ENCODE measurements around the gene MTURN. TPM values are rescaled to one million over a fixed set of nuclear protein-coding genes. Genes with fewer than 3 reads are reported as not detected.

The MTURN gene
- total RNA-seq, 1 donor from 2014 or later, result 18.0 TPM

DNA sequence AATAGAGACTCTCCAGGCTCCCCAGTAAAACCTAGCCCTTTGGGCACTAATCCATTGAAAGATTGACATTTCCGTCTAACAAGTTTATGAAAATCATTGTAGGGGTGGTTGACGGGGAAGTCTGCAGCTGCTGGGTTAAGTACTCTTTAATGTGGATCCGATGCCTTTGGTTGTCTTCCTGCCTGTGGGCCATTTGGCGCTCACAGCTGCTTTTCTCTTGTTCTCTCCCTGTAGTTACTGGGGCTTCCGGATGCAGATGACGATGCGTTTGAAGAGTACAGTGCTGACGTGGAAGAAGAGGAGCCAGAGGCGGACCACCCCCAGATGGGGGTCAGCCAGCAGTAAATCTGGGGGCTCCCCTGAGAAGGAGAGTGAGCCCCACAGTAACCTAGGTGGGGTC is 22.4 kb downstream of the MTURN start:
- H3K36me3 Mint-ChIP-seq, result peaks cover 1% of the 10 kb centered on the region
- Histone ChIP-seq H3K27me3 (no peaks in the 10 kb centered on the region), H3F3A (ENCODE audit: low read depth) (peaks cover 7% of the 10 kb centered on the region), H2AFZ (replicated peaks) (no peak overlapping the region), H3K36me3 (no peaks in the 10 kb centered on the region), H3K4me2 (no peak overlapping the region), H4K20me1 (ENCODE audit: low read depth) (peaks cover 11% of the 10 kb centered on the region), H3K27ac (no peak overlapping the region), H3K9me3 (ENCODE audit: low read depth) (no peaks in the 10 kb centered on the region), H3K4me3 (no peak overlapping the region), H3K9ac (no peak overlapping the region), H3K4me1 (peaks cover 12% of the 10 kb centered on the region), H3K79me2 (ENCODE audit: low read depth) (no peaks in the 10 kb centered on the region)
- H3K27ac Mint-ChIP-seq, result peak overlapping the region; percentile 62
- peaks cover 46% of the 10 kb centered on the region for H3K4me1 Mint-ChIP-seq
- DNase-seq (ENCODE audit: low spot score), result no peak
- H3K4me3 Mint-ChIP-seq, result no peak overlapping the region
- TF ChIP-seq, protein P1, sequence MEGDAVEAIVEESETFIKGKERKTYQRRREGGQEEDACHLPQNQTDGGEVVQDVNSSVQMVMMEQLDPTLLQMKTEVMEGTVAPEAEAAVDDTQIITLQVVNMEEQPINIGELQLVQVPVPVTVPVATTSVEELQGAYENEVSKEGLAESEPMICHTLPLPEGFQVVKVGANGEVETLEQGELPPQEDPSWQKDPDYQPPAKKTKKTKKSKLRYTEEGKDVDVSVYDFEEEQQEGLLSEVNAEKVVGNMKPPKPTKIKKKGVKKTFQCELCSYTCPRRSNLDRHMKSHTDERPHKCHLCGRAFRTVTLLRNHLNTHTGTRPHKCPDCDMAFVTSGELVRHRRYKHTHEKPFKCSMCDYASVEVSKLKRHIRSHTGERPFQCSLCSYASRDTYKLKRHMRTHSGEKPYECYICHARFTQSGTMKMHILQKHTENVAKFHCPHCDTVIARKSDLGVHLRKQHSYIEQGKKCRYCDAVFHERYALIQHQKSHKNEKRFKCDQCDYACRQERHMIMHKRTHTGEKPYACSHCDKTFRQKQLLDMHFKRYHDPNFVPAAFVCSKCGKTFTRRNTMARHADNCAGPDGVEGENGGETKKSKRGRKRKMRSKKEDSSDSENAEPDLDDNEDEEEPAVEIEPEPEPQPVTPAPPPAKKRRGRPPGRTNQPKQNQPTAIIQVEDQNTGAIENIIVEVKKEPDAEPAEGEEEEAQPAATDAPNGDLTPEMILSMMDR (IDR thresholded peaks at IDR 0.05), result no peak
- no peak for TF ChIP-seq EZH2 (IDR thresholded peaks at IDR 0.05)
- TF ChIP-seq EZH2phosphoT487 (IDR thresholded peaks at IDR 0.05), result no peak
- H3K27me3 Mint-ChIP-seq (ENCODE audit: insufficient read depth, low read depth), result peaks cover 3% of the 10 kb centered on the region
- H3K9me3 Mint-ChIP-seq, result no peaks in the 10 kb centered on the region

DNA sequence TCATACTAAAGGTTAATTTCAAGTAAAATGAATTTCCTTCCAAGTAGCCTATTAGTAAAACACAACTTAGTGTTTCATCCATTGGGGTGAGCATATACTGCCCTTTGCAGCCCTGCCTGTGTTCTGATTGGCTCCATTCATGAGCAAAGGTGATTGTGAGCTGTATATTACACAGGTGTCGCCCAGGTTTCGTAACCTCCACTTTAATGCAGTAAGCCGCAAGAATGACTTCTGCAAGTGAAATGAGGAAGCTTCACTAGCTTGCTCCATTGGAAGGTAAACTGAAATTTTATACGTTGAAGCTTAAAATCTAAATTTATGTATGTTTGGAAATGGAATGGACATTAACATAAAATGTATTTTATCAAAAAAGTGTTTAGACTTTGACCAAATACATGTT is 24.4 kb downstream of the MTURN start:
- Histone ChIP-seq H3K4me1 (peaks cover 32% of the 10 kb centered on the region), H3K9ac (no peak overlapping the region), H3K4me3 (no peak overlapping the region), H2AFZ (replicated peaks) (no peak overlapping the region), H3K27me3 (no peaks in the 10 kb centered on the region), H3K27ac (no peak overlapping the region), H3K4me2 (no peak overlapping the region), H3K36me3 (no peaks in the 10 kb centered on the region), H3F3A (ENCODE audit: low read depth) (peaks cover 26% of the 10 kb centered on the region), H3K9me3 (ENCODE audit: low read depth) (no peaks in the 10 kb centered on the region), H4K20me1 (ENCODE audit: low read depth) (peaks cover 13% of the 10 kb centered on the region), H3K79me2 (ENCODE audit: low read depth) (no peaks in the 10 kb centered on the region)
- Mint-ChIP-seq H3K9me3 (no peaks in the 10 kb centered on the region), H3K36me3 (peaks cover 1% of the 10 kb centered on the region), H3K27ac (no peak overlapping the region), H3K4me1 (peaks cover 64% of the 10 kb centered on the region), H3K27me3 (ENCODE audit: insufficient read depth, low read depth) (peaks cover 5% of the 10 kb centered on the region), H3K4me3 (no peak overlapping the region)
- DNase-seq (ENCODE audit: low spot score), result no peak
- TF ChIP-seq EZH2phosphoT487 (IDR thresholded peaks at IDR 0.05) (no peak), EZH2 (IDR thresholded peaks at IDR 0.05) (no peak)
- TF ChIP-seq, protein P1 (IDR thresholded peaks at IDR 0.05), result no peak

DNA sequence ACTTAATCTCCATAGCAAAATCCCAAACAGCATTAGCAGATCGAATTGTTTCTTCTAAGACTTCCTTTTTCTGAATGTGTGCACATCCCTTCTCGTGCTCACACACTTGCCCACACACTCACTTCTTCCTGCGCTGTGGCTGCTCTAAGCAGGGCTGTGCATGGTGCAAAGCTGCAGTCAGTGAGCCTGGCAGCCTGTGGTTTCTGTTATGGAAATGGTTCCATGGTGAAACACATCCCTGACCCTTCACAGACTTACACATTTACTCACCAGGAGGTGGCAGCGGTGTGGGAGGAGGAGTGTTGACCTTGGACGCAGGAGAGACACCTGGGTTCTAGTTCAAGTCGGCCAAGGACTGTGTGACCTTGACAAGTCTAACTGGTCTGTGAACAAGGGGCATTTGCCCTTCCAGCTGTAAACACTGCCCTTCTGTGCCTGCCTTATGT is 24.9 kb downstream of the MTURN start:
- Histone ChIP-seq H3F3A (ENCODE audit: low read depth) (peaks cover 26% of the 10 kb centered on the region), H3K9me3 (ENCODE audit: low read depth) (no peaks in the 10 kb centered on the region), H3K9ac (no peak overlapping the region), H3K36me3 (no peaks in the 10 kb centered on the region), H3K27me3 (no peaks in the 10 kb centered on the region), H4K20me1 (ENCODE audit: low read depth) (peaks cover 13% of the 10 kb centered on the region), H3K27ac (no peak overlapping the region), H3K4me2 (no peak overlapping the region), H2AFZ (replicated peaks) (no peak overlapping the region), H3K4me1 (peaks cover 34% of the 10 kb centered on the region), H3K79me2 (ENCODE audit: low read depth) (no peaks in the 10 kb centered on the region), H3K4me3 (no peak overlapping the region)
- peaks cover 1% of the 10 kb centered on the region for H3K36me3 Mint-ChIP-seq
- H3K27ac Mint-ChIP-seq, result no peak overlapping the region
- H3K27me3 Mint-ChIP-seq (ENCODE audit: insufficient read depth, low read depth), result peaks cover 5% of the 10 kb centered on the region
- H3K4me1 Mint-ChIP-seq, result peaks cover 69% of the 10 kb centered on the region
- no peaks in the 10 kb centered on the region for H3K9me3 Mint-ChIP-seq
- TF ChIP-seq EZH2 (IDR thresholded peaks at IDR 0.05) (no peak), EZH2phosphoT487 (IDR thresholded peaks at IDR 0.05) (no peak)
- TF ChIP-seq, protein P1 (IDR thresholded peaks at IDR 0.05), result no peak
- H3K4me3 Mint-ChIP-seq, result no peak overlapping the region
- no peak for DNase-seq (ENCODE audit: low spot score)

Measured in neural progenitor cell (in vitro differentiated cells).